H1 (cell line): ENCODE results near the gene MYO18A. TPM values are rescaled to one million over a fixed set of nuclear protein-coding genes. Genes with fewer than 3 reads are reported as not detected.

Source experiments
- CTCF ChIA-PET: fragments of 300-600 bp; sonication (Branson Sonifier 250); formaldehyde crosslinking; loops from one replicate; lab custom pipeline; 2021; ENCODE audit not compliant: partially characterized antibody; lab: Charles Lee
- POLR2A ChIA-PET: fragments of 300-600 bp; sonication (Branson Sonifier 250); formaldehyde crosslinking; loops from one replicate; lab custom pipeline; 2021; ENCODE audit warnings: inconsistent platforms; ENCODE audit not compliant: partially characterized antibody; lab: Charles Lee
- DNase-seq, 2 experiments: peaks; one replicate each; pipeline versions ENCODE4 v3.0.0 to v3.0.0-alpha.2; 2010 to 2022; ENCODE audit warnings: low spot score in 2 of 2, low read depth in 1 of 2, mixed read lengths in 1 of 2
- FAIRE-seq: peaks from 2 replicates; lab custom pipeline; 2011; peaks lifted over from hg19 to GRCh38; lab: Jason Lieb, UNC
- H2AFZ ChIP-seq: 2 replicates; pipeline ENCODE4 v1.8.1; 2012; ENCODE audit warnings: low read length, inconsistent platforms
- H2AK5ac ChIP-seq: 2 replicates; pipeline ENCODE4 v1.6.1; 2013; ENCODE audit warnings: low read depth, low read length
- H2BK120ac ChIP-seq: replicated peaks from 2 replicates; pipeline ENCODE3; 2013; ENCODE audit warnings: low read depth, low read length, inconsistent platforms
- H2BK12ac ChIP-seq: 2 replicates; pipeline ENCODE4 v1.6.1; 2013; ENCODE audit warnings: low read depth, low read length
- H2BK15ac ChIP-seq: 2 replicates; pipeline ENCODE4 v1.6.1; 2013; ENCODE audit warnings: low read length
- H2BK20ac ChIP-seq: 2 replicates; pipeline ENCODE4 v1.6.1; 2013; ENCODE audit warnings: low read length
- H2BK5ac ChIP-seq: 2 replicates; pipeline ENCODE4 v1.6.1; 2013; ENCODE audit warnings: low read depth, low read length
- H3K14ac ChIP-seq: 2 replicates; pipeline ENCODE4 v1.6.1; 2013; ENCODE audit warnings: inconsistent platforms; ENCODE audit not compliant: insufficient read length
- H3K18ac ChIP-seq: 2 replicates; pipeline ENCODE4 v1.6.1; 2013; ENCODE audit warnings: low read length; ENCODE audit errors: extremely low read depth
- H3K23ac ChIP-seq: 2 replicates; pipeline ENCODE4 v1.6.1; 2013; ENCODE audit warnings: inconsistent platforms; ENCODE audit not compliant: insufficient read length
- H3K23me2 ChIP-seq: 2 replicates; pipeline ENCODE4 v1.6.1; 2013; ENCODE audit warnings: low read depth, low read length
- H3K27ac ChIP-seq: 2 replicates; pipeline ENCODE4 v1.6.1; 2011; ENCODE audit warnings: low read depth, low read length, inconsistent platforms
- H3K27me3 ChIP-seq, 4 experiments: replicated peaks in 1 of 4; 1 replicate in 1 of 4; 2 replicates in 3 of 4; pipeline versions ENCODE4 v1.6.1 to v1.8.1; 2011 to 2013; ENCODE audit warnings: low read length in 3 of 4, mild to moderate bottlenecking in 3 of 4, inconsistent platforms in 2 of 4, mixed read lengths in 2 of 4, moderate library complexity in 1 of 4; ENCODE audit not compliant: control insufficient read depth in 3 of 4, insufficient read depth in 3 of 4; ENCODE audit errors: extremely low read depth in 1 of 4
- H3K36me3 ChIP-seq, 4 experiments: 2 replicates each; pipeline versions ENCODE4 v1.6.1 to v1.8.1; 2011 to 2013; ENCODE audit warnings: mild to moderate bottlenecking in 4 of 4, low read length in 3 of 4, moderate library complexity in 2 of 4, control low read depth in 1 of 4, inconsistent platforms in 1 of 4; ENCODE audit not compliant: insufficient read depth in 4 of 4, control insufficient read depth in 2 of 4
- H3K4ac ChIP-seq: replicated peaks from 2 replicates; pipeline ENCODE3; 2013; ENCODE audit warnings: low read length, low read depth, mixed read lengths, inconsistent platforms; ENCODE audit not compliant: insufficient read length
- H3K4me1 ChIP-seq, 4 experiments: replicated peaks in 1 of 4; 1 replicate in 1 of 4; 2 replicates in 3 of 4; pipeline versions ENCODE4 v1.6.1 to v1.8.1; 2011 to 2013; ENCODE audit warnings: low read length in 3 of 4, inconsistent platforms in 2 of 4, mixed read lengths in 1 of 4; ENCODE audit not compliant: insufficient read depth in 4 of 4, control insufficient read depth in 3 of 4
- H3K4me2 ChIP-seq, 2 experiments: 2 replicates each; pipeline versions ENCODE4 v1.6.1 to v1.8.1; 2011 to 2013; ENCODE audit warnings: low read depth in 2 of 2, low read length in 2 of 2, control low read depth in 1 of 2, inconsistent platforms in 1 of 2, mild to moderate bottlenecking in 1 of 2; ENCODE audit not compliant: insufficient read depth in 1 of 2
- H3K4me3 ChIP-seq, 4 experiments: fragments of 200-600, 300-600 bp in 1 of 4; sonication (generic), shearing (Covaris generic), sonication (Bioruptor Twin) in 1 of 4; 2 replicates each; pipeline versions ENCODE4 v1.5.1 to v1.8.1; 2011 to 2016; ENCODE audit warnings: low read length in 4 of 4, low read depth in 3 of 4, control low read depth in 2 of 4, inconsistent platforms in 2 of 4, mild to moderate bottlenecking in 2 of 4, mixed read lengths in 1 of 4, moderate library complexity in 1 of 4; ENCODE audit not compliant: insufficient read depth in 2 of 4; ENCODE audit errors: extremely low read depth in 1 of 4
- H3K56ac ChIP-seq: replicated peaks from 2 replicates; pipeline ENCODE3; 2013; ENCODE audit warnings: low read depth, mild to moderate bottlenecking, mixed read lengths, low read length, inconsistent platforms; ENCODE audit not compliant: insufficient read length
- H3K79me1 ChIP-seq: 2 replicates; pipeline ENCODE4 v1.6.1; 2013; ENCODE audit warnings: low read depth, low read length, control low read depth
- H3K79me2 ChIP-seq, 2 experiments: 2 replicates each; pipeline versions ENCODE4 v1.6.1 to v1.8.1; 2012 to 2013; ENCODE audit warnings: low read length in 2 of 2, mild to moderate bottlenecking in 2 of 2, inconsistent platforms in 1 of 2; ENCODE audit not compliant: insufficient read depth in 2 of 2, control insufficient read depth in 1 of 2
- H3K9ac ChIP-seq, 4 experiments: replicated peaks in 1 of 4; 1 replicate in 1 of 4; 2 replicates in 3 of 4; pipeline versions ENCODE4 v1.6.1 to v1.8.1; 2011 to 2013; ENCODE audit warnings: low read depth in 3 of 4, low read length in 3 of 4, control low read depth in 2 of 4, mild to moderate bottlenecking in 2 of 4, moderate library complexity in 2 of 4, inconsistent platforms in 1 of 4; ENCODE audit errors: extremely low read depth in 1 of 4
- H3K9me3 ChIP-seq, 2 experiments: 2 replicates each; pipeline versions ENCODE4 v1.6.1 to v1.8.1; 2012 to 2013; ENCODE audit warnings: mild to moderate bottlenecking in 2 of 2, moderate library complexity in 2 of 2, control low read depth in 1 of 2, inconsistent platforms in 1 of 2, low read depth in 1 of 2, low read length in 1 of 2, mixed read lengths in 1 of 2; ENCODE audit not compliant: insufficient read depth in 2 of 2
- H4K20me1 ChIP-seq, 2 experiments: replicated peaks in 1 of 2; 2 replicates each; pipeline versions ENCODE3 to v1.8.1; 2011 to 2013; ENCODE audit warnings: inconsistent platforms in 2 of 2, low read length in 2 of 2, mild to moderate bottlenecking in 1 of 2; ENCODE audit not compliant: insufficient read depth in 2 of 2, control insufficient read depth in 1 of 2
- H4K5ac ChIP-seq: 2 replicates; pipeline ENCODE4 v1.6.1; 2013; ENCODE audit warnings: low read length, low read depth, mixed read lengths, inconsistent platforms; ENCODE audit not compliant: insufficient read length
- H4K8ac ChIP-seq: 2 replicates; pipeline ENCODE4 v1.8.0; 2013; ENCODE audit warnings: mild to moderate bottlenecking, moderate library complexity, low read length, inconsistent platforms; ENCODE audit not compliant: insufficient read depth; ENCODE audit errors: extremely low read depth
- H4K91ac ChIP-seq: replicated peaks from 2 replicates; pipeline ENCODE3; 2013; ENCODE audit warnings: low read length, mixed read lengths, inconsistent platforms; ENCODE audit not compliant: insufficient read length
- BRCA1 ChIP-seq: IDR thresholded peaks from 2 replicates; pipeline ENCODE4 v1.6.1; 2012; ENCODE audit warnings: low read depth, low read length, improper control_type of control experiment
- CHD2 ChIP-seq: IDR thresholded peaks from 2 replicates; pipeline ENCODE4 v1.6.1; 2012; ENCODE audit warnings: low read length, improper control_type of control experiment
- EP300 ChIP-seq, 2 experiments: IDR thresholded peaks; 1 replicate in 1 of 2; 2 replicates in 1 of 2; pipeline ENCODE4 v1.6.1; 2011 to 2012; ENCODE audit warnings: low read depth in 2 of 2, low read length in 2 of 2, mild to moderate bottlenecking in 2 of 2, borderline replicate concordance in 1 of 2, inconsistent platforms in 1 of 2, moderate library complexity in 1 of 2
- KDM4A ChIP-seq: IDR thresholded peaks from one replicate; pipeline ENCODE4 v1.7.1; 2012; ENCODE audit warnings: low read depth, mild to moderate bottlenecking, moderate library complexity, low read length, inconsistent platforms; ENCODE audit not compliant: severe bottlenecking
- RAD21 ChIP-seq, 2 experiments: IDR thresholded peaks in 1 of 2; conservative IDR thresholded peaks in 1 of 2; 2 replicates each; pipeline ENCODE4 v1.6.1; 2011; ENCODE audit warnings: low read depth in 2 of 2, low read length in 2 of 2, improper control_type of control experiment in 1 of 2, inconsistent platforms in 1 of 2, mild to moderate bottlenecking in 1 of 2, moderate library complexity in 1 of 2
- SAP30 ChIP-seq: fragments of 300-600 bp; sonication (generic); IDR thresholded peaks from 2 replicates; pipeline ENCODE4 v1.7.1; 2012; ENCODE audit warnings: low read length, moderate library complexity, mild to moderate bottlenecking, inconsistent platforms; ENCODE audit not compliant: insufficient read depth, insufficient replicate concordance
- TAF1 ChIP-seq: IDR thresholded peaks from 2 replicates; pipeline ENCODE4 v1.6.1; 2011; ENCODE audit warnings: mild to moderate bottlenecking, low read depth, low read length
- WGBS, 2 experiments: shearing (Covaris generic) in 1 of 2; methylation state at CpG; one replicate each; pipeline versions ENCODE4 v1.1.6 to v1.1.7; 2013 to 2015; ENCODE audit warnings: low lambda C conversion rate in 2 of 2, mixed read lengths in 2 of 2, inconsistent platforms in 1 of 2, low coverage in 1 of 2, missing lambda C conversion rate in 1 of 2; ENCODE audit not compliant: insufficient replicate concordance in 2 of 2, insufficient coverage in 1 of 2, insufficient read length in 1 of 2; ENCODE audit errors: extremely low coverage in 1 of 2, missing lambda C conversion rate in 1 of 2; 5-methylcytosine and 5-hydroxymethylcytosine counted together
- polyA plus RNA-seq, 7 experiments: library from polyadenylated mRNA; depleted of rRNA in 3 of 7; stranded (reverse) in 5 of 7; unstranded in 2 of 7; fragments of >200 nt in 5 of 7; fragments of 200-250 nt in 2 of 7; gene quantifications; 1 replicate in 5 of 7; 2 replicates in 1 of 7; 4 replicates in 1 of 7; pipeline versions ENCODE4 v1.2.1 to v1.2.3, GENCODE V29; 2011 to 2013; ENCODE audit warnings: missing spikeins in 2 of 7, mixed read lengths in 2 of 7
- total RNA-seq: library from RNA; stranded (reverse); fragmentation: NEBNext Ultra II Directional; extraction: Animal tissue kit (Norgen Biotek cat#: 25700); gene quantifications from 2 replicates; pipeline ENCODE4 v1.2.1, GENCODE V29; 2021
- TF ChIP-seq, protein P1 (sequence below): IDR thresholded peaks from 2 replicates; pipeline ENCODE4 v1.6.1; 2011; ENCODE audit warnings: low read depth, mild to moderate bottlenecking, low read length; ENCODE audit not compliant: insufficient read depth
- TF ChIP-seq, protein P2 (sequence below): IDR thresholded peaks from 2 replicates; pipeline ENCODE4 v1.6.1; 2012; ENCODE audit warnings: inconsistent platforms

Gene MYO18A
- total and polyA plus RNA-seq, 2 of the 8 experiments (the other 6 are each of a cell fraction or from before 2014, with no cell fraction given), result 7.6 to 43.8 TPM

DNA sequence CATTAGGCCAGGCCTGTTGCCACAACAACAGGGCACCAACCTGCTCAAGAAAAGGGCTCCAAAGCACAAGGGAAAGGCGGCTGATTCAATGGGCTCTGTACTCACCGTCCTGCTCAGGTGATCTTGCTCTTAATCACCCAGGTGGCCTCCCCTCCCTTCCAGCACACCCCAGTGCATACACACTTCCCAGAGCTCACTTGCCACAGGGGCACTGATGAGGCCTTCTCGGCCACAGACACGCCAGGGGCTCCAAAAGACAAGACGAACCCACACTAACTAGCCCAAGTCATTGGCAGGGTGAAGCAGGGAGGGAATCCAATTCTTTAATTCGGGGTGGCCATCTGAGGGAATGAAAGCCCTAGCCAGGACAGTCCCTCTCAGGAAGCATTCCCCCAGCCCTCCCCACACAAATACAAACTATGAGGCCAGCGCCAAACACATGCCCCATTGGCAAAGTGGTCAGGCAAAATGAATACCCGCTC is 1.4 kb downstream of the MYO18A start:
- CTCF ChIA-PET, result interaction anchor here (0.8 to 42.5 kb wide), 11 partner anchors 12 to 190 kb away, joined by 3 to 731 read pairs (median 17); no protein-coding TSS in a partner anchor
- Histone ChIP-seq H3K4me2 (peak overlapping the region; percentile 85 to 90), H3K18ac (peak overlapping the region; percentile 41), H2AFZ (no peak overlapping the region), H2BK15ac (0 out of 2 replicates have a peak overlapping the region, but pooled peaks have one; percentile 7), H4K5ac (peak overlapping the region; percentile 41), H3K9ac (peak overlapping the region in 3 of 4 experiments; percentile 34 to 50 (median 39); a peak in 4 of 7 replicates), H3K14ac (peak overlapping the region; percentile 21), H4K8ac (no peak overlapping the region), H3K4me1 (peaks cover 6 to 30% (median 16%) of the 10 kb centered on the region in 4 experiments), H4K20me1 (no peaks in the 10 kb centered on the region), H2AK5ac (peak overlapping the region; percentile 59; the same call in 1 of the 2 replicates), H3K27ac (no peak overlapping the region), H2BK20ac (peak overlapping the region; percentile 75; the same call in 1 of the 2 replicates), H3K36me3 (no peaks in the 10 kb centered on the region), H3K79me2 (peaks cover 0 to 16% of the 10 kb centered on the region in 2 experiments; a peak in 2 of 4 replicates), H2BK5ac (peak overlapping the region; percentile 36; the same call in 1 of the 2 replicates), H3K4ac (peak overlapping the region; percentile 55), H2BK12ac (peak overlapping the region; percentile 64), H4K91ac (peak overlapping the region; percentile 75), H3K23ac (no peak overlapping the region), H3K79me1 (peaks cover 3% of the 10 kb centered on the region; the same call in 1 of the 2 replicates), H3K4me3 (peak overlapping the region; percentile 41 to 70 (median 63); a peak in 7 of 8 replicates), H3K23me2 (peaks cover 13% of the 10 kb centered on the region; the same call in 1 of the 2 replicates), H3K56ac (no peak overlapping the region), H2BK120ac (peak overlapping the region; percentile 65), H3K27me3 (peaks cover 0 to 10% (median 5%) of the 10 kb centered on the region in 4 experiments; a peak in 3 of 7 replicates), H3K9me3 (no peaks in the 10 kb centered on the region)
- 20% methylated on average over 8 of the region's 8 CpGs; no CpG with 5 or more reads in 1 of the 2 experiments for WGBS, 2 experiments
- FAIRE-seq (no peak), DNase-seq (peak in 1 of 2 experiments; percentile 62)
- POLR2A ChIA-PET, result interaction anchor here (0.8 to 5.3 kb wide), 9 partner anchors 14 to 136 kb away, joined by 3 to 34 read pairs (median 8); partner anchors contain the start of genes NUFIP2 and PIPOX
- TF ChIP-seq KDM4A, result no peak
- no peak for TF ChIP-seq TAF1
- TF ChIP-seq, protein P1, sequence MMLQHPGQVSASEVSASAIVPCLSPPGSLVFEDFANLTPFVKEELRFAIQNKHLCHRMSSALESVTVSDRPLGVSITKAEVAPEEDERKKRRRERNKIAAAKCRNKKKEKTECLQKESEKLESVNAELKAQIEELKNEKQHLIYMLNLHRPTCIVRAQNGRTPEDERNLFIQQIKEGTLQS, result no peak
- TF ChIP-seq EP300 (IDR thresholded peaks at IDR 0.05; ENCODE audit: borderline replicate concordance in 1 of 2, low read depth in 2 of 2, low read length in 2 of 2), result no peak
- TF ChIP-seq RAD21 (IDR thresholded peaks at IDR 0.05 in 1 of 2, conservative IDR thresholded peaks at IDR 0.05 in 1 of 2; ENCODE audit: low read depth in 2 of 2, low read length in 2 of 2), result no peak
- TF ChIP-seq CHD2, result no peak
- TF ChIP-seq SAP30, result no peak
- TF ChIP-seq BRCA1, result no peak
- TF ChIP-seq, protein P2, sequence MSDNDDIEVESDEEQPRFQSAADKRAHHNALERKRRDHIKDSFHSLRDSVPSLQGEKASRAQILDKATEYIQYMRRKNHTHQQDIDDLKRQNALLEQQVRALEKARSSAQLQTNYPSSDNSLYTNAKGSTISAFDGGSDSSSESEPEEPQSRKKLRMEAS, result no peak
